GM08714 (cell line): ENCODE results near the gene ZFP28.

Experiments used
- H3K4me3 ChIP-seq: fragments of 200-500 bp; sonication (Bioruptor generic); 2 replicates; pipeline ENCODE4 v1.5.1; 2014; ENCODE audit warnings: mild to moderate bottlenecking, low read length, inconsistent platforms
- ZNF274 ChIP-seq: IDR thresholded peaks from 2 replicates; pipeline ENCODE4 v1.6.1; 2012; ENCODE audit warnings: mild to moderate bottlenecking, low read depth, low read length

The ZFP28 gene

GRCh38 chr19:56572589-56572988 is 33.8 kb downstream of the ZFP28 start:
- TF ChIP-seq ZNF274 = no peak
- H3K4me3 ChIP-seq = no peak overlapping the region

- no peak overlapping the region for H3K4me3 ChIP-seq
- TF ChIP-seq ZNF274 = no peak
Measured at GRCh38 chr19:56573914-56574313, 35.2 kb downstream of the ZFP28 start.

- no peak overlapping the region for H3K4me3 ChIP-seq
- TF ChIP-seq ZNF274 = peak; percentile 96
Measured at GRCh38 chr19:56577719-56578602, 39.2 kb downstream of the ZFP28 start.

- TF ChIP-seq ZNF274 = no peak
- no peak overlapping the region; the same call in 1 of the 2 replicates for H3K4me3 ChIP-seq
Measured at GRCh38 chr19:56594446-56594782, 55.7 kb downstream of the ZFP28 start.

GRCh38 chr19:56594783-56595547 is 56.2 kb downstream of the ZFP28 start, which contains the start of gene ZNF71:
Gene ZNF71, plus strand, starts transcription at chr19:56595302. Its CDS starts 6,257 bp downstream, at chr19:56601559.
- no peak for TF ChIP-seq ZNF274

GRCh38 chr19:56595548-56595899 is 56.8 kb downstream of the ZFP28 start:
- peak overlapping the region; percentile 87 for H3K4me3 ChIP-seq
- TF ChIP-seq ZNF274 = no peak

More at GRCh38 chr19:56594783-56595547, 56.2 kb downstream of the ZFP28 start, which contains the start of gene ZNF71:
- H3K4me3 ChIP-seq = peak within 1 kb of the TSS; percentile 87

- no peak overlapping the region for H3K4me3 ChIP-seq
- TF ChIP-seq ZNF274 = no peak
Measured at GRCh38 chr19:56596676-56597075, 57.9 kb downstream of the ZFP28 start.

GRCh38 chr19:56597696-56598095 is 58.9 kb downstream of the ZFP28 start:
- no peak for TF ChIP-seq ZNF274
- H3K4me3 ChIP-seq = no peak overlapping the region

- H3K4me3 ChIP-seq = no peak overlapping the region
- no peak for TF ChIP-seq ZNF274
Measured at GRCh38 chr19:56601375-56601774, 62.6 kb downstream of the ZFP28 start.

- no peak overlapping the region for H3K4me3 ChIP-seq
- TF ChIP-seq ZNF274 = no peak
Measured at GRCh38 chr19:56603829-56604228, 65.1 kb downstream of the ZFP28 start.
